ENCODE results near the gene PDC.

PDC gene

GRCh38 chr1:186461014-186461413, at the start of gene PDC:
PDC (minus strand) TSS chr1:186461114; CDS start chr1:186449459, 11,655 bp downstream.
- no peak for DNase-seq

GRCh38 chr1:186503190-186503589, 42.3 kb upstream of the PDC start:
- no peak for DNase-seq

DNA sequence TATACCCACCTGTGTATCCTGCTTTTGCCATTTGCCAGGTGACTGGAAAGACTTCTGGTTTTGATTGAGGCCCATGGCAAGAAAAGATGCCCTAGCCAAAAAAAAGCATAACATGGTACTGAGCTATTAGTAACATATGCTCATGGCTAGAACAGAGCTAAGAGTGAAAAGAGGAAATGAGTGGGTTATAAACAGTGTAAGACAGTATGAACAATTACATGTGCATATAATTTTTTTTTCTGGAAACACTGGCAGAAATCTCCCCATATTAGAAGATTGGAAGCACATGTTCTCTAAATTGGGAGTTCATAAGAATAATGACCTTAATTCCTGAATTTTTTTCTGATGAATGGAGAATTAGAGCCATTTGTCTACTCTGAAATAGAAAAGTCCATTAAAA, 41.2 kb upstream of the PDC start:
- DNase-seq, result no peak

DNA sequence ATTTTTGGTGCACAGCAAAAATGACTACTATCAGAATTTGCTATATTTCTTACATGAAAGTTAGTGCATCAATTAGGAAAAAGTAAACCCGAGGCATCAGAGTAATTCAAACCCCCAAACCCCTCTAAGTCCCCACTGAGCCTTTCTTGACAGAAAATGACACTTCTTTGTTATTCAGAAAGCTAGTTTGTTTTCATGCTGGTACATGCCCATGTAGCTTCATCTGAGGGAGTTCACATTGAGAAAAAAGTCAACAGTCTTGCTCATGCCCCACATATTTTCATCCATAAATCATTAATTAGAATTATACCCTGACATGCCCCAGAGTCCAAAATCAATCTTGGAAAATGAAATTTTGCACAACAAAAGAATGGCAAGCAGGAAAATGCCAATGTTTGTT, 39.9 kb upstream of the PDC start:
- DNase-seq, result no peak

DNA sequence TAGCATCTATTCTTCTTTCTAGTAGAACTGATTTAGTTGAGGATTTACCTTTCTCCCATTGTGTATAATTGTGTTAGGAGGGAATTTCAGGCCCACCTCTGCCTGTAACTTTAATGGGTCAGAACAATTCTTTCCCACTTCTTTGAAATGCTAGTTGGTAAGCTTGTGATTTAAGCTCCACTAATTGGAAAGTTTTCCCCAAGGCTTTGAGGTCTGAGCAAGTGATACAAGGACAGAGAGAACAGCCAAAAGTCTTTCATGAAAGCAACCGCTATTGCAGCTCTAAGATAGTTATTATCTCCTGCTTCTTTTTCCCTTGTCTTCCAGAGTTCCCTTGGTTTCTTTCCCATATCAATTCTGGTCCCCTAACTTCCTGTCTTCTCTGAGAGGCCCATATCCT, 38.7 kb upstream of the PDC start:
- DNase-seq, result no peak

DNA sequence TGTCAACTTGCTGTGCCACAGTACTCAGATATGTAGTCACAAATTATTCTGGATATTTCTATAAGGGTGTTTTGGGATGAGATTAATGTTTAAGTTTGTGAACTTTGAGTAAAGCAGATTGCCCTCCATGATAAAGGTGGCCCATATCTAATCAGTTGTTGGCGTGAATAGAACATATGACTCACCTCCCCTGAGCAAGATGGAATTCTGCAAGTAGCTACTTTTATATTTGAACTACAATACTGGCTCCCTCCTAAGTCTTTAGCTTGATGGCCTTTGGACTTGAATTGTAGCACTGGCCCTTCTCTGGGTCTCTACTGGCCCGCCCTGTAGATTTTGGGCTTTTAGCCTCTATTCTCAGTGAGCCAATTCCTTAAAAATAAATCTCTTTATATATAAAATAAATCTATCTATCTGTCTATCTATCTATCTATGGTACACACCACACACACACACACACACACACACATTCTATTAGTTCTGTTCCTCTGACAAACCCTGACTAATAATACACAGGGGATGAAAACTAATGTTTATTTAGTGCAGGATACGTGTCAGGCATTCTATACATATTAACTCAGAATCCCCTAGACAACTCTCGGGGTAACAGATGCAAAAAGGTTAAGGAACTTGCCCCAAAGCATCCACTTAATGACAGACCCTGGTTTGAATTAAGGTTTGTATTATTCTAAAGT, 37.9 kb upstream of the PDC start:
- DNase-seq, result no peak

- no peak for DNase-seq
Observed at GRCh38 chr1:186498071-186498470, 37.2 kb upstream of the PDC start.

- DNase-seq, result no peak
Observed at GRCh38 chr1:186497651-186498050, 36.7 kb upstream of the PDC start.

DNA sequence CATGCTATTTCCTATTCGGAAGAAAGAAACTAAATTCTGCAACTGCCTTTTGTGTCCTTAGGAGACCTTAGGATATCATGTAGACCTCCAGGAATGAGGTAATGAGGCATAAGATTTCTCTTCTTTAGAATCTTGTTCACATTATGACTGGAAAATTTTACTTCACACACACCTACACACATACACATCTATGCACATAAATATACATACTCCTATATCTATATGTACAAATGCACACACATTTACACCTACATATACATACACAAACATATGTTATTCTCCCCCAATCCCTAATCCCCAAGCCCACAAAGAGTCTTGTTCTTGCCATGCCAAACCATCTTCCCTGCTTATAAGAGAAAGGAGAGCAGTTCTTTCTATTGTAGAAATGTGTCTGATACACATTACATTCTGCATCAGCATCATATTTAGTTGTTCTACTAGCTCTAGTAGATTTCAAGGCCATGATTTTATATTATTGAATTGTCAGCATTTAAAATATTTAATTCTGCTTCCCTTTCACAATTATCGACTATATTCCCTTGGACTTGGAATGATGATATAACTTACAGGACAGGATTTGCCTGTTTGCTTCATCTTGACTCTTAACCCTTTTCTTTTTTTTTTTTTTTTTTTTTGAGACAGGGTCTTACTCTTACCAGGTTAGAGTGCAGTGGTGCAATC, 35.4 kb upstream of the PDC start:
- no peak for DNase-seq

DNA sequence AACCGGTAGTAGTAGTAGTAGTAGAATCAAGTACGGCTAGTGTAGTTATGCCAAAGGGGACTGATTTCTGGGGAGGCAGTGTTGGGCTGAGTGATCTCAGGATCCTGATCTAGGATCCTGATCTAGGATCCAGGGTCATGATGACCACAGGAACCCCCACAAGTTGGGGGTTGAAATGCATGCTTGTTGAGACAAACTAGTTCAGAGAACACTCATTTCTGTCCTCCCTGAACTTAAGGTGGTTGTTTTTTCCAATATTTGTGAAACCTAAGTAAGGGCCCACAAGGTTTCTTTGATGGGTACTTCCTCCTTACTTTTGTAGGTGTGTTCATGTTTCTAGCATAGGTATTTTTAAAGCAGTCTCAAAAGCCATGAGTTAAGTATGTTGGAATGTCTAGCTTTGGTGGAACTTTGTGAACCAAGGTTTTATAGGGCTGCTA, 33.9 kb upstream of the PDC start:
- DNase-seq, result no peak

GRCh38 chr1:186492531-186493291, 31.8 kb upstream of the PDC start:
- DNase-seq, result no peak

DNA sequence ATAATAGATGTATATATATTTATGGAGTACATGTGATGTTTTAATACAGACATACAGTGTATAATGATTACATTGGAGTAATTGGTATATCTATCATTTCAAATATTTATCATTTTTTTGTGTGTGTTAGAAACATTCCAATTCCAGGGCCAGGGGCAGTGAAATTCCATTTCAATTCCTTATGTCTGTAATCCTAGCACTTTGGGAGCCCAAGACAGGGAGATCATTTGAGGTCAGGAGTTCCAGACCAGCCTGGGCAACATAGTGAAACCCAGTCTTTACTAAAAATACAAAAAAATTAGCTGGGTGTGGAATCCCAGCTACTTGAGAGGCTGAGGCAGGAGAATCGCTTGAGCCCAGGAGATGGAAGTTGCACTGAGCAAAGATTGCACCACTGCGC, 30.4 kb upstream of the PDC start:
- no peak for DNase-seq

- DNase-seq, result no peak
Observed at GRCh38 chr1:186487163-186487562, 26.2 kb upstream of the PDC start.

DNA sequence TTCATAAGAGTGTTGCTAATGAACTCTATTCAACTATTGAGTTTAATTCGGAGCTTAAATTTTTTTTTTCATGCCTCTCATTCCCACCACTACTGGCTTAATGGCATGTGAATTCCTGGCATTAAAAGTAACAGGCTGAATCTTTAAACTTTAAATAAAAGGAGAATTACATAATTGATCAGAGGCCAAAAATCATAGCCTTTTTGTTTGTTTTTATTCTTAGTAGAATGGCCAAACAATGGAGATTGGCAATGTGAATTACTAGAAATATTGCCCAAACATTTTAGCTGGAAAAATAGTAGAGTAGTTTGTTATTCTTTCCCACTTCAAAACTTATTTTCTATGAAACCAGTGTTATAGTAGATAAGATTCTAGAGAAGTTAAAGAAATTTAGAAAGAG, 25.1 kb upstream of the PDC start:
- no peak for DNase-seq

DNA sequence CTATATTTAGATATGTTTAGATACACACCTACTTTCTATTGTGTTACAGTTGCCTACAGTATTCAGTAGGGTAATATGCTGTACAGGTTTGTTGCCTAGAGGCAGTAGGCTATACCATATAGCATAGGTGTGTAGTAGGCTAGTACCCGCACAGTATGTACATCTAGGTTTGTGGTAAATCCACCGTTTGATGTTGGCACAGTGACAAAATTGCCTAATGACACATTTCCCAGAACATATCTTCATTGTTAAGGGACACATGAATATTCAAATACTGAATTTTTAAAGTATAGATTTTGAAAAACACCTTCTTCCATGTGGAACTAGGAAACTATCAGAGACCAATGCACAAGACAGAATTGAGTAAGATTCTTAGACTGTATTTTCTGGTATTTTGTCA, 22.6 kb upstream of the PDC start:
- no peak for DNase-seq

GRCh38 chr1:186482661-186483255, 21.8 kb upstream of the PDC start:
- DNase-seq, result peak; percentile 81

- no peak for DNase-seq
Observed at GRCh38 chr1:186481303-186481888, 20.5 kb upstream of the PDC start.

DNA sequence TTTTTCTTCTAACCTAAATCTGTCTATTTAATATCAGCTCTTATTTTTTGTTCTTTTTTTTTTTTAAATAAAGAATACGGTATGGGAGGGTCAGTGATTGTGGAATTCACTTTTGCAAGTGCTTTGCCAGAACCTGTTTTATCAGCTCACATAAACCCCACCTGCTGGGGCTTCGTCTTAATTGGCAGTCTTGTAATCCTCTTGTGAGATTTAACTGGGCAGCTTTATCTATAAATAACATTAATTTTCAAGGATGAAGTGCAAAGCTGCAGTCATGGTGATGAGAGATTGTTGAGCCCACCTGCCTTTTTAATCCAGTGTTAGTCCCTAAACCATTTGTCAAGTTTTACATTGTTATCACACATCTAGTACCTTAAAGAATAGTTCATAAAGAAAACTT, 18.2 kb upstream of the PDC start:
- no peak for DNase-seq

- no peak for DNase-seq
Observed at GRCh38 chr1:186476264-186477040, 15.5 kb upstream of the PDC start.

GRCh38 chr1:186474208-186474607, 13.3 kb upstream of the PDC start:
- DNase-seq, result no peak

DNA sequence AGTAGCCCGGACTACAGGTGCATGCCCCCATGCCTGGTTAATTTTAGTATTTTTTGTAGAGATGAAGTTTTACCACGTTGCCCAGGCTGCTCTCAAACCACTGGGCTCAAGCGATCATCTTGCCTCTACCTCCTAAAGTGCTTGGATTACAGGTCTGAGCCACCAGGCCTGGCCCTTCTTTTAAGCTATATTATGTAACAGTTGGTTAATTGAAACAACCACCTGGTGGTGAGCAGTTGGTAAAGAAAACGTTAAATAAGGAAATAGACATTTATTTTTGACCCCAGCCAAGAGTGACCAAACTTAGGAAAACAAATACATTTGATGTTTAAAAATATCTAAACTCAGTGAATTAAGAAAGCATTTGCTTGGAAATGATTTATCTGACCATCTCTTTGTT, 12.1 kb upstream of the PDC start:
- no peak for DNase-seq

- DNase-seq, result no peak
Observed at GRCh38 chr1:186465946-186466345, 5.0 kb upstream of the PDC start.
